ENCODE data around the gene ATG2A.

GRCh38 chr11:64910451-64911093, 6.4 kb downstream of the ATG2A start:
- TF ChIP-seq CTCF (IDR thresholded peaks at IDR 0.05) (no peak), ZFX (IDR thresholded peaks at IDR 0.05; ENCODE audit: borderline replicate concordance) (no peak)

All from 22Rv1 (cell line).